Keratinocyte (primary cell): ENCODE measurements around the gene USP35. TPM values are rescaled to one million over a fixed set of nuclear protein-coding genes. Genes with fewer than 3 reads are reported as not detected.

Experiments used
- DNase-seq: peaks from one replicate; pipeline ENCODE4 v3.0.0-alpha.2; 2011; ENCODE audit warnings: low read depth, missing footprints, low spot score
- FAIRE-seq: peaks from 2 replicates; lab custom pipeline; 2011; peaks lifted over from hg19 to GRCh38; lab: Jason Lieb, UNC
- H2AFZ ChIP-seq: 2 replicates; pipeline ENCODE4 v1.6.0; 2012; ENCODE audit warnings: low read length, control low read depth, inconsistent platforms; ENCODE audit not compliant: control insufficient read depth
- H3K27ac ChIP-seq: 2 replicates; pipeline ENCODE4 v1.5.1; 2011; ENCODE audit warnings: low read length; ENCODE audit not compliant: control insufficient read depth, insufficient read depth
- H3K27me3 ChIP-seq: 3 replicates; pipeline ENCODE4 v1.6.0; 2011; ENCODE audit warnings: low read length; ENCODE audit not compliant: control insufficient read depth, insufficient read depth; ENCODE audit errors: extremely low read depth
- H3K36me3 ChIP-seq, 2 experiments: 2 replicates in 1 of 2; 3 replicates in 1 of 2; pipeline ENCODE4 v1.5.1; 2011; ENCODE audit warnings: low read length in 2 of 2, mild to moderate bottlenecking in 1 of 2; ENCODE audit not compliant: control insufficient read depth in 2 of 2, insufficient read depth in 2 of 2; ENCODE audit errors: extremely low read depth in 1 of 2
- H3K4me1 ChIP-seq: 3 replicates; pipeline ENCODE4 v1.5.1; 2011; ENCODE audit warnings: low read length; ENCODE audit not compliant: control insufficient read depth, insufficient read depth; ENCODE audit errors: extremely low read depth
- H3K4me2 ChIP-seq: 3 replicates; pipeline ENCODE4 v1.6.0; 2011; ENCODE audit warnings: low read depth, low read length; ENCODE audit not compliant: control insufficient read depth, insufficient read depth; ENCODE audit errors: extremely low read depth
- H3K4me3 ChIP-seq, 3 experiments: fragments of 200-600 bp in 1 of 3; sonication (generic) in 1 of 3; 2 replicates in 2 of 3; 3 replicates in 1 of 3; pipeline ENCODE4 v1.5.1; 2011 to 2016; ENCODE audit warnings: low read length in 3 of 3, mild to moderate bottlenecking in 3 of 3, control low read depth in 2 of 3, inconsistent platforms in 1 of 3, low read depth in 1 of 3, mixed read lengths in 1 of 3, mixed run types in 1 of 3, moderate library complexity in 1 of 3; ENCODE audit not compliant: control insufficient read depth in 2 of 3, insufficient read depth in 2 of 3; ENCODE audit errors: extremely low read depth in 1 of 3
- H3K79me2 ChIP-seq: 2 replicates; pipeline ENCODE4 v1.6.0; 2012; ENCODE audit warnings: low read length; ENCODE audit not compliant: control insufficient read depth, insufficient read depth
- H3K9ac ChIP-seq: 3 replicates; pipeline ENCODE4 v1.6.0; 2011; ENCODE audit warnings: low read length; ENCODE audit not compliant: control insufficient read depth, insufficient read depth; ENCODE audit errors: extremely low read depth
- H3K9me1 ChIP-seq: 3 replicates; pipeline ENCODE4 v1.6.0; 2011; ENCODE audit warnings: low read length; ENCODE audit not compliant: control insufficient read depth, insufficient read depth; ENCODE audit errors: extremely low read depth
- H3K9me3 ChIP-seq: 2 replicates; pipeline ENCODE4 v1.5.1; 2012; ENCODE audit warnings: low read depth, low read length; ENCODE audit not compliant: control insufficient read depth
- H4K20me1 ChIP-seq: 3 replicates; pipeline ENCODE4 v1.6.0; 2011; ENCODE audit warnings: low read length; ENCODE audit not compliant: control insufficient read depth, insufficient read depth; ENCODE audit errors: extremely low read depth
- CTCF ChIP-seq, 3 experiments: IDR thresholded peaks in 1 of 3; conservative IDR thresholded peaks in 1 of 3; optimal IDR thresholded peaks in 1 of 3; 2 replicates in 2 of 3; 3 replicates in 1 of 3; pipeline versions ENCODE3 to v1.5.1; 2011; ENCODE audit warnings: low read length in 3 of 3, mild to moderate bottlenecking in 3 of 3, moderate library complexity in 2 of 3, control low read depth in 1 of 3, inconsistent platforms in 1 of 3; ENCODE audit not compliant: insufficient read depth in 2 of 3; ENCODE audit errors: extremely low read depth in 1 of 3
- EZH2 ChIP-seq: IDR thresholded peaks from one replicate; pipeline ENCODE4 v1.6.1; 2012; ENCODE audit warnings: inconsistent platforms, mild to moderate bottlenecking, low read length, moderate library complexity
- dilution Hi-C: fragments of 300-500 bp; cut with MboI; formaldehyde crosslinking; loops from one replicate; pipeline ENCODE4 v1.7.0; 2020; ENCODE audit warnings: low sequenced_read_pairs; ENCODE audit not compliant: extremely low pct_ligation_motif_present
- polyA plus RNA-seq, 5 experiments: library from polyadenylated mRNA; depleted of rRNA in 3 of 5; stranded (reverse) in 3 of 5; stranded (forward) in 1 of 5; unstranded in 1 of 5; fragments of >200 nt; gene quantifications; 1 replicate in 1 of 5; 2 replicates in 3 of 5; 3 replicates in 1 of 5; pipeline versions ENCODE4 v1.2.1 to v1.2.3, GENCODE V29; 2011 to 2012; ENCODE audit warnings: missing spikeins in 2 of 5, low read depth in 1 of 5, low replicate concordance in 1 of 5

Gene USP35
- polyA plus RNA-seq, 1 donor (not counting 4 experiments of a cell fraction or from before 2014, with no cell fraction given): 5.0 TPM

GRCh38 chr11:78156127-78156844 lies 32.4 kb upstream of the USP35 start:
- Histone ChIP-seq H3K27me3 (no peaks in the 10 kb centered on the region), H2AFZ (no peak overlapping the region), H3K4me2 (no peak overlapping the region), H3K9me3 (no peaks in the 10 kb centered on the region), H3K9ac (no peak overlapping the region), H3K27ac (no peak overlapping the region), H3K4me1 (no peaks in the 10 kb centered on the region), H3K36me3 (no peaks in the 10 kb centered on the region), H3K9me1 (no peaks in the 10 kb centered on the region), H3K79me2 (no peaks in the 10 kb centered on the region), H4K20me1 (no peaks in the 10 kb centered on the region), H3K4me3 (no peak overlapping the region)
- no peak for DNase-seq
- FAIRE-seq: no peak
- no peak for TF ChIP-seq CTCF (optimal IDR thresholded peaks at IDR 0.05 in 1 of 3, IDR thresholded peaks at IDR 0.05 in 1 of 3, conservative IDR thresholded peaks at IDR 0.05 in 1 of 3; ENCODE audit: extremely low read depth in 1 of 3, insufficient read depth in 2 of 3, low read length in 3 of 3)
- no peak for TF ChIP-seq EZH2
- dilution Hi-C loops: no loop called here

- H3K4me1 ChIP-seq: no peaks in the 10 kb centered on the region
- H3K79me2 ChIP-seq: no peaks in the 10 kb centered on the region
- no peak overlapping the region for H3K9ac ChIP-seq
- no peak overlapping the region for H3K4me3 ChIP-seq
- no peak overlapping the region for H3K27ac ChIP-seq
- H4K20me1 ChIP-seq: no peaks in the 10 kb centered on the region
- dilution Hi-C loops: no loop called here
- TF ChIP-seq EZH2 (no peak), CTCF (optimal IDR thresholded peaks at IDR 0.05 in 1 of 3, IDR thresholded peaks at IDR 0.05 in 1 of 3, conservative IDR thresholded peaks at IDR 0.05 in 1 of 3; ENCODE audit: extremely low read depth in 1 of 3, insufficient read depth in 2 of 3, low read length in 3 of 3) (no peak)
- FAIRE-seq (no peak), DNase-seq (no peak)
- H2AFZ ChIP-seq: no peak overlapping the region
- H3K9me1 ChIP-seq: no peaks in the 10 kb centered on the region
- H3K9me3 ChIP-seq: no peaks in the 10 kb centered on the region
- no peaks in the 10 kb centered on the region for H3K36me3 ChIP-seq
- H3K4me2 ChIP-seq: no peak overlapping the region
- H3K27me3 ChIP-seq: no peaks in the 10 kb centered on the region
Measured at GRCh38 chr11:78158987-78159652, 29.6 kb upstream of the USP35 start.
